Superior temporal gyrus (tissue), 1 donor: Measurements from ENCODE around the gene PLCD3.

Experiments used
- DNase-seq: peaks from one replicate; pipeline ENCODE4 v3.0.0-alpha.2; 2016; ENCODE audit errors: extremely low spot score

The PLCD3 gene

GRCh38 chr17:45073414-45074070, 58.8 kb downstream of the PLCD3 start:
- DNase-seq: no peak

DNA sequence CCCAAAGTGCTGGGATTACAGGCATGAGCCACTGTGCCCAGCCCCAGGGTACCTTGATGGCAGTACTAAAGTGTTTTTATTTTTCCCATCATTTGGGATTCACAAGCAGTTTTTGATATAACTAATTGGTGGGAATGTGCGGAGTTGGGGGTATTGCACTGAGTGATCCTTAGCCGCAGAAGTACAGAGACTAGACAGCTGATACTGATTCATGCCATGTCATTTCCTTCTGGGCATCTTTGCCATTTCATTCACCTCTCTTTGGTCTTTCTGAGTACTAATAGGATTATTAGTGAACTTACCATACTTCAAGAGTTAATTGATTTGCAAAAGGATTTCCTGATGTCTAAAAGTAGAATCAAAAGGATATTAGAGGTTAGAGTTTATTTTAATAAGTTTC, 61.5 kb downstream of the PLCD3 start:
- no peak for DNase-seq

DNA sequence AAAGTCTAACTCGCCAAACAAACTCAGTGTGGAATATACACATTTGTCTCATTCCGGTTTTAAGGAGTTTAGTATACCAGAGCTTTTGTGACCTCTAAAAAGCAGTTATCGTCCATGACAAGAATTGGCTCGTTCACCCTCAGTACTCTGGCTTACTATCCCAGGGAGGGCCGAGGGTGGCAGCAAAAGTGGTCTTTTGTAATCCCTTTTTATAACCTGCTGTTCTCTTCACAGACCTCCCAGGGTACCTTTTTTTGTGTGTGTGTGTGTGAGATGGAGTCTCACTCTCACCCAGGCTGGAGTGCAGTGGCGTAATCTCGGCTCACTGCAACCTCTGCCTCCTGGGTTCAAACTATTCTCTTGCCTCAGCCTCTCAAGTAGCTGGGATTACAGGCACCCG, 62.3 kb downstream of the PLCD3 start:
- no peak for DNase-seq

GRCh38 chr17:45067637-45068036, 64.7 kb downstream of the PLCD3 start:
- no peak for DNase-seq

DNA sequence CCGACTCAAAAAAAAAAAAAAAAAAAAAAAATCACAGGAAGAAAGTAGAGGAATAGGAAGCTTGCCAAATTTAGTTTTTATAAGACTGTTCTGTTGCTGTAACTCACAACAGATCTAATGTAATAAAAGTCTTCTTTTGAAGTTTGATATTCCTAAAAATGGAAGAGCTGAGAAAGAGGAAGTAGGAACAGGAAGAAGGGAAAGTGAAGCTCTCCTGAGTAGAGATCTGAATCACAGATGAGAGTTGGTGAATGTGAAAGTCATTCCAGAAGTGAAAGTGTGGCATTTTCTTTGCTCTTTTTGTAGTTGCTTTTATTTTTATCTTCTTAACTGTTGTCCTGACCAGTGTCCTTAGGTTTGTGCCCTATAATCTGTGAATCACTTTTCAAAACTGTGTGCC, 69.1 kb downstream of the PLCD3 start:
- DNase-seq: no peak

DNA sequence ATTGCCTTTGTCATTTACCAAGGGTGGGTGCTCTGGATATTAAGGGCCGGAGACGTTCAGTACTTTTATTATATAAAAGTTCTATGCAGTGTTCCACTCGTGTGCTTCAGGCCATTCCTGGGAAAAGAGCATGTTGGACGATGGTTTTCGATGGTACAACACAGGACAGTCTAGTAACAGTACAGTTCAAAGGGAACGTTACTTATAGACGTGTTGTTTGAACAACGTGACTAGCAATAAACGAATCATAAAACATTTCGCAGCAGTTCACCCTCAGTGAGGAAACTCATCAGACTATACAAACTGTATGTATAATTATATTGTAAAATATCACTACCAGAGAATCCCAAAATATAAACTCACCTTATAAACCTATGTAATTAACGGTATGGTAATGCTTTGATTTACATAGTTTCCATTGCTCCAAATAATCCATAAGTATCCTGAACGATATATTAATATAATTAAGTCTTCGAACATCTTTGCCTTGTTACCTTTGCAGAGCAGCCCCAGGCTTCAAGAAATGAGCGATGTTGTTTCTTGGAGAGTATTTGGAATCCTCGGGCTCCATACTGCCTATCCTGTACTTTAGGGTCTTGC, 70.6 kb downstream of the PLCD3 start:
- DNase-seq: no peak

DNA sequence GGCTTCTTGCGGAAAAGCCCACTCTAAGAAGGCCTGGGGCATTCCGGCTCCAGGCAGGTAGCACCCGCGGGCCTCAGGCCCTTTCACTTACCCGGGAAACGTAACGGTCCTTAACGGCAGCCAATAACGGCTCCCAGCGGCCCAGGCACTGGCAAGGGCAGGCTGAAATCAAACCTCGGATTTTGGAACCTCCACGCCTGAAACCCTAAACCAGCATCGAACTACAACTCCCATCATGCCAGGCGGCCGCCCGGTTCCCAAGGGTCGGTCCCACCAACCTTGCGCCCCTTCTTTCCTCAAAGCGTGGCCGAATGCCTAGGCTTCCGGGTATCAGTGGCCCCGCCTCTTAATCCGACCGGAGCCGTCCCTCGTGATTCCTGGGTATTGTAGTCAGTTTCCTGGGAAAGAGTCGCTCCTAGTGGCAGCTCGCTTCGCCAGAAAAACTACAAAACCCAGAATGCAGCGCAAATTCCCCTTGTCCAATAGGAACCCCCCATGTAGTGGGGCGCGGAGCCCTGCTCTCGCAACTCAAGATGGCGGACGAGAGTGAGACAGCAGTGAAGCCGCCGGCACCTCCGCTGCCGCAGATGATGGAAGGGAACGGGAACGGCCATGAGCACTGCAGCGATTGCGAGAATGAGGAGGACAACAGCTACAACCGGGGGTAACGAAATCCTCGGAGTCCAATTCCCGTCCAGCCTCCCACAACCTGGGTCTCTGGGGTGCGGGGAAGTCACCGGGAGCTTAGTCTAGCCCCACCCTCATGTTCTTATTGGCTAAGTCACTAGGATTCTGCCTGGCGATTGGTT, 71.3 kb downstream of the PLCD3 start, which contains the start of gene NMT1:
NMT1 (plus strand) TSS at position 521 of the 809 bp plus-strand sequence; CDS start at position 534, 13 bp downstream.
- peak; percentile 100 for DNase-seq

DNA sequence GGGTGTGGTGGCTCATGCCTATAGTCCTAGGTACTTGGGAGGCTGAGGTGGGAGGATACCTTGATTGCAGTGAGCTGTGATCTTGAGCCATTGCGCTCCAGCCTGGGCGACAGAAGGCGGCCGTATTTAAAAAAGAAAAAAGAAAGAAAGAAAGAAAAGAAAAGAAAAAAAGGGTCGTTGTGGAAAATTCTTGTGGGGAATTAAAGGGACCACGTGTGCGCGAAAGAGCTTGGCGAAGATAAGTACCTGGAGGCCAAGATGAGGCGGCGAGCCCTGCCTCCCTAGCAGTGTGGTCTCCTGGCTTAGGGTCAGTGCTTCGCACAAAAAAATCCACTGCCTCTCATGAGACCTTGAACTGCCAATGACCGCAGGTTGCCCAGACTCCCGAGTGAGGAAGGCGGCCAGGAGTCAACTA, 71.9 kb downstream of the PLCD3 start:
- no peak for DNase-seq
